NK-92 (cell line): ENCODE measurements around the gene PDHX.

ENCODE experiments used
- DNase-seq: peaks from one replicate; lab custom pipeline; 2025; ENCODE audit not compliant: unreplicated experiment; lab: John Stamatoyannopoulos, UW

The PDHX gene

DNA sequence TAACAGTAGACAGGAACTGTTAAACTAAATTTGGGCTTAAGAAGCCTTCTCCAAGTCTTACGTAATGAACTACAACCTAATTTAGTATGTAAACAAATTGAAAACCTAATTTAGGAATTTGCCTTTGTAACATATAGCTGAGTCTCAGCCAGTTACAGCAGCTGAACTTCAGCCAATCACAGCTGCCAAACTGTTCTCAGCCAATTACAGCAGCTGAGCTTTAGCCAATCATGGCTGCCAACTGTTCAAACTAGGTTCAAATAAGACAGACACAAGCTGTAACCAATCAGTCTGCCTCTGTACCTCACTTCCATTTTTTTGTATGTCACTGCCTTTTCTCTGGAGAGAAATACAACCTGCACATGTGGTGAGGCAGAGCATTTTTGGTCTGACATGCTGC, 127.5 kb downstream of the PDHX start:
- no peak for DNase-seq

- DNase-seq, result no peak
Measured at GRCh38 chr11:35045236-35045820, 128.9 kb downstream of the PDHX start.
